Mucosa of descending colon (tissue), 3 donors: ENCODE data around the gene FBXO28. TPM values are rescaled to one million over a fixed set of nuclear protein-coding genes. Genes with fewer than 3 reads are reported as not detected.

ENCODE experiments used
- ATAC-seq: fragments of 200-7000 bp; cut with Tn5 transposase; one replicate; pipeline ENCODE4 v1.9.1; 2020; ENCODE audit warnings: mild to moderate bottlenecking, moderate library complexity
- DNase-seq, 3 donors: peaks; one replicate each; pipeline ENCODE4 v3.0.0-alpha.2; 2020
- H3K36me3 ChIP-seq: fragments of 200-600 bp; one replicate; pipeline ENCODE4 v1.8.0; 2021; ENCODE audit warnings: low read depth, mild to moderate bottlenecking
- H3K4me1 ChIP-seq: fragments of 200-600 bp; one replicate; pipeline ENCODE4 v1.8.0; 2021; ENCODE audit warnings: low read depth, mild to moderate bottlenecking
- H3K4me3 ChIP-seq: fragments of 200-600 bp; one replicate; pipeline ENCODE4 v1.8.0; 2021; ENCODE audit warnings: mild to moderate bottlenecking
- H3K9me3 ChIP-seq: fragments of 200-600 bp; one replicate; pipeline ENCODE4 v1.8.0; 2021; ENCODE audit warnings: mild to moderate bottlenecking
- intact Hi-C, 2 donors: fragments of 100-400 bp; cut with DNase I in 1 of 2; cut with micrococcal nuclease in 1 of 2; formaldehyde crosslinking; loops; one replicate each; pipeline versions ENCODE4 v1.11.0 to v1.11.1; 2022; cut with DNase I, micrococcal nuclease
- total RNA-seq, 3 donors: library from RNA; stranded (reverse); fragmentation: NEBNext Ultra II Directional in 2 of 3; extraction: Animal tissue kit (Norgen Biotek cat#: 25700) in 2 of 3; gene quantifications; one replicate each; pipeline versions ENCODE4 v1.2.1 to v1.2.4, GENCODE V29; 2021 to 2023
- TF ChIP-seq, protein P1 (sequence below): fragments of 200-600 bp; IDR thresholded peaks from one replicate; pipeline ENCODE4 v1.8.0; 2022; ENCODE audit warnings: antibody characterized with exemption, mild to moderate bottlenecking
- donor health status: DM: no; HTN: no; CAD: no; lungs with moderate emphysema.
- donor health status: DM: no; HTN: no; CAD: no.
- donor health status: DM: no; HTN: yes; CAD: no.

Gene FBXO28
- total RNA-seq, 3 donors from 2014 or later, result 31.5 to 35.0 (median 31.6) TPM

DNA sequence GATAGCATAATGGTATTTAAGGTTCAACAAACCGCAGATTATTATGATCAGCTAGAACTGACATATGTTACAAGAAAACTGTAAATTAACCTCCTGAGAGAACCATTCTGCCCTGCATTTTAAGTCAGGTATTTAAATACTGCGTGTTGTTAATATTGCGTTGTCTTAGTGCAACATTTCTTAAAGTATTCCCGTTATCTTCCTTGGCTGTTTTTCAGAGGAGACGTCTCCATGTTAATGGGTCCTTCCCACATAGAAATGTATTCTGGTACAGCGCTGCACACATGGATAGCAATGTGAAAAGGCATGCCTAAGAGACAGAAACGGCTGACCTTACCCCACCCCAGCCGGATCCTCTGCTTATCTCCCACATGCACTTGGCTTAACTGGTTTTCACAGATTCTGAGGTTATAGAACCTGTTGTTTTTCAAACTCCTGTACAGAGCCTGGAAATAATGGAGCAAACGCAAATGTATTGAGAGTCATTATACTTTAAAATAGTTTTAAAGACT is 46.3 kb downstream of the FBXO28 start:
- Histone ChIP-seq H3K9me3 (no peaks in the 10 kb centered on the region), H3K4me1 (no peaks in the 10 kb centered on the region), H3K4me3 (no peak overlapping the region), H3K36me3 (no peaks in the 10 kb centered on the region)
- intact Hi-C loops, result no loop called here
- DNase-seq (no peak), ATAC-seq (no peak)
- TF ChIP-seq, protein P1, sequence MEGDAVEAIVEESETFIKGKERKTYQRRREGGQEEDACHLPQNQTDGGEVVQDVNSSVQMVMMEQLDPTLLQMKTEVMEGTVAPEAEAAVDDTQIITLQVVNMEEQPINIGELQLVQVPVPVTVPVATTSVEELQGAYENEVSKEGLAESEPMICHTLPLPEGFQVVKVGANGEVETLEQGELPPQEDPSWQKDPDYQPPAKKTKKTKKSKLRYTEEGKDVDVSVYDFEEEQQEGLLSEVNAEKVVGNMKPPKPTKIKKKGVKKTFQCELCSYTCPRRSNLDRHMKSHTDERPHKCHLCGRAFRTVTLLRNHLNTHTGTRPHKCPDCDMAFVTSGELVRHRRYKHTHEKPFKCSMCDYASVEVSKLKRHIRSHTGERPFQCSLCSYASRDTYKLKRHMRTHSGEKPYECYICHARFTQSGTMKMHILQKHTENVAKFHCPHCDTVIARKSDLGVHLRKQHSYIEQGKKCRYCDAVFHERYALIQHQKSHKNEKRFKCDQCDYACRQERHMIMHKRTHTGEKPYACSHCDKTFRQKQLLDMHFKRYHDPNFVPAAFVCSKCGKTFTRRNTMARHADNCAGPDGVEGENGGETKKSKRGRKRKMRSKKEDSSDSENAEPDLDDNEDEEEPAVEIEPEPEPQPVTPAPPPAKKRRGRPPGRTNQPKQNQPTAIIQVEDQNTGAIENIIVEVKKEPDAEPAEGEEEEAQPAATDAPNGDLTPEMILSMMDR, result no peak

DNA sequence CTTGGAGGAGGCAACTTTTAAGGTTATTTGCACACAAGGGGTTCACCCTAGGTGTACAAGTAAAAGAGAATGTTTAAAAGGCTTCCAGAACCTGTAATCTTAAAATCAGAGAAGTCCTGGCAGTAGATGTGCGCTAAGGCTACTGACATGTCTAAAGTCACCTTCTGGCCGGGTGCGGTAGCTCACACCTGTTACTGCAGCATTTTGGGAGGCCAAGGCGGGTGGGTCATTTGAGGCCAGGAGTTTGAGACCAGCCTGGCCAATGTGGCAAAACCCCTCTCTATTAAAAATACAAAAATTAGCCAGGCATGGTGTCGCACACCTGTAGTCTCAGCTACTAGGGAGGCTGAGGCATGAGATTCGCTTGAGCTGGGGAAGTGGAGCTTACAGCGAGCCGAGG is 48.9 kb downstream of the FBXO28 start:
- TF ChIP-seq, protein P1, result no peak
- H3K4me3 ChIP-seq, result no peak overlapping the region
- H3K36me3 ChIP-seq, result no peaks in the 10 kb centered on the region
- no peaks in the 10 kb centered on the region for H3K9me3 ChIP-seq
- ATAC-seq (no peak), DNase-seq (no peak)
- intact Hi-C loops, result no loop called here
- H3K4me1 ChIP-seq, result no peaks in the 10 kb centered on the region

- ATAC-seq (no peak), DNase-seq (no peak)
- Histone ChIP-seq H3K4me1 (no peaks in the 10 kb centered on the region), H3K4me3 (no peak overlapping the region), H3K36me3 (no peaks in the 10 kb centered on the region), H3K9me3 (no peaks in the 10 kb centered on the region)
- TF ChIP-seq, protein P1, result no peak
- intact Hi-C loops, result no loop called here
Measured at GRCh38 chr1:224163311-224163710, 49.4 kb downstream of the FBXO28 start.

- DNase-seq (peak in 1 of 3 donors; percentile 27), ATAC-seq (peak; percentile 82)
- Histone ChIP-seq H3K36me3 (no peaks in the 10 kb centered on the region), H3K4me3 (no peak overlapping the region), H3K9me3 (no peaks in the 10 kb centered on the region), H3K4me1 (no peaks in the 10 kb centered on the region)
- TF ChIP-seq, protein P1, result no peak
- intact Hi-C loops, result no loop called here
Measured at GRCh38 chr1:224168859-224169380, 55.0 kb downstream of the FBXO28 start.

DNA sequence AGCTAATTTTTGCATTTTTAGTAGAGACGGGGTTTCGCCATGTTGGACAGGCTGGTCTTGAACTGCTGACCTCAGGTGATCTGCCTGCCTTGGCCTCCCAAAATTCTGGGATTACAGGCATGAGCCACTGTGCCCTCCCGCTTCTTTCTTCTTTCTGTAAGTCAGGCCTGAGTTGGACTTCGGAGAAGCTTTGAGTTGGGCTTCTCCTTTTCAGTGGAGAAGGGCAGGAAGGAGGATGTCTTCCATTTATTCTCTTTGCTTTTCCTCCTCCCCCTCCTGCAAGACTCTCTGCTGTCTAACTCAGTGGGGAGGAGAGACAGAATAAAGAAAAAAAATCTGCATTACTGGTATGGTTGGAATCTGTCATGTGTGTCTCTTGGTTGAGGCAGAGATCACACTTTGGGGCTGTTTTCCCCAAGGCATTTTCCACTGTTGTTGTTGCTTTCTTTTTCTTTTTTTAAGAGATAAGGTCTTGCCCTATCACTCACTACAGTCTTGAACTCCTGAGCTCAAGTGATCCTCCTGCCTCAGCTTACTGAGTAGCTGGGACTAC is 55.9 kb downstream of the FBXO28 start:
- DNase-seq (no peak), ATAC-seq (no peak)
- TF ChIP-seq, protein P1, result no peak
- H3K36me3 ChIP-seq, result no peaks in the 10 kb centered on the region
- H3K4me3 ChIP-seq, result no peak overlapping the region
- no peaks in the 10 kb centered on the region for H3K9me3 ChIP-seq
- intact Hi-C loops, result no loop called here
- no peaks in the 10 kb centered on the region for H3K4me1 ChIP-seq

DNA sequence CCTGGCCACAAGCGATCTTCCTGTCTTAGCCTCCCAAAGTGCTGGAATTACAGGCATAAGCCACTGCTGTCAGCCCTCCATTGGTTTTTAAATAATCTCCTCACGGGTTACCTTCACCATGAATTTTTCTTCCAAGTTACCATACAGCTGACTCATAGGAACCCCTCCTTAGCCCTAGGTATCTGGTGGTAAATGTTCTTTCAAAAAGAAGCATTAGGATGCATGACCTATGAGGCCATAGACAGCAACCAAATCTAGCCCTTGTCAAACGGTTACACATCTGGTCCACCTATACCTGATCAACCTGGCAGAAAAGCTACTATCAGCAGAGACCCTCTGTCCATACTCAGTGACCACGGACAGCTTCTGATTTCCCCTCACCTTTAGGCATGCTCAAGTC is 56.4 kb downstream of the FBXO28 start:
- intact Hi-C loops, result no loop called here
- no peaks in the 10 kb centered on the region for H3K9me3 ChIP-seq
- TF ChIP-seq, protein P1, result no peak
- DNase-seq (no peak), ATAC-seq (no peak)
- H3K4me1 ChIP-seq, result no peaks in the 10 kb centered on the region
- H3K36me3 ChIP-seq, result no peaks in the 10 kb centered on the region
- H3K4me3 ChIP-seq, result no peak overlapping the region
